ENCODE data around the gene OSBPL8.
"Not testable (repeated sequence)": the region's sequence is repeated elsewhere in the genome, so short reads cannot be mapped to it uniquely, and the experiment has no call there.

OSBPL8 gene

GRCh38 chr12:76529226-76529918 lies 30.2 kb downstream of the OSBPL8 start:
- no peak for DNase-seq (ENCODE audit: low read depth in 2 of 2)

DNA sequence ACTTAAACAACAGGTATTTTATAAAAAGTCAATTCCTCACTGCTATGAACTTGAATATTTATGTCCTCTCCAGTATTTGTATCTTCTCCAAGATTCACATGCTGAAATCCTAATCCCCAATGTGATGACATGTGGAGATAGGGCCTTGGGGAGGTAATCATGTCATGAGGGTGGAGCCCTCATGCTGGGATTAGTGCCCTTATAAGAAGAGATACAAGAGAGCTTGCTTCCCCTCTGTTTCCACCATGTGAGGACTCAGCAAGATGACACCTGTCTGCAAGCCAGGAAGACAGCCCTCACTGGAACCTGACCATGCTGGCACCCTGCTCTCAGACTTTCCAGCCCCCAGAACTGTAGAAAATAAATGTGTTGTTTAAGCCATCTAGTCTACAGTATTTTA lies 36.2 kb downstream of the OSBPL8 start:
- DNase-seq (ENCODE audit: low read depth in 2 of 2) = no peak

DNA sequence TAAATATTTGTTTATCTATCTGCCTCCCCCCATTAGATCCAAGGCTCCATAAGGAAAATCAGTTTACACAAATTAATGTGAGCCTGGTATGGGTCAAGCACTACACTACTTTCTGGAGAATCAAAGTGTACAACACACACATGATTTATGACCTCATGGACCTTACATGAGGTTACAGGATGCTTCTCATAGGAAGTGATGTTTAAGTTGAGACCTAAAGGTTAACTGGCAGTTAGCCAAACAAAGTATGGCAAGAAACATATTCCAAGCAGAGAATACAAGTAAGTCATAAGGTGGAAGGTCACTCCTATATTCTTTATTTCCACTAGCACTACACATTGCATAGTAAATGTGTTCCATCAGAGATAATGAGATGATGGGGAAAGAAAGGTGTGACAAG lies 39.2 kb downstream of the OSBPL8 start:
- DNase-seq (ENCODE audit: low read depth in 2 of 2) = no peak

GRCh38 chr12:76519538-76519937 lies 40.0 kb downstream of the OSBPL8 start:
- DNase-seq (ENCODE audit: low read depth in 2 of 2) = no peak

- no peak for DNase-seq (ENCODE audit: low read depth in 2 of 2)
These were observed 40.9 kb downstream of the OSBPL8 start for GRCh38 chr12:76518699-76519098.

DNA sequence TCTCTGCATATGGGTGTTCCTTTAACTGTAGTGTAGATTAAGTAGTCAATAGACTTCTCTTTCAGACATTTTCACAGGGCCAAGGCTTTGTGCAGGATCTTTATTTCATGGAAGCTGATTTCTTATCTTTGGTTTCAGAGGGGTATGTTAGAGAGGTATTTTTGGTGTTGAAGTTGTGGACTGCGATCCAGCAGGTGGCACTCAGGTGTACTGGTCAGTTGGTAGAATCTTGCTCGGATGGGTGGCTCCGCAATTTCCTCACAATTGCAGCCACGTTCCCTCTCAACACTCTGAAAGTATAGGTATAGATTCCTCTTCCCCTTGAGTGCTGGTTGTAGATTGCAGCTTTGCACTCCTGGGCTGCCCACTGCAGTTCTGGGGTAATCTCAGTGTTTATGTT lies 44.3 kb downstream of the OSBPL8 start:
- no peak for DNase-seq (ENCODE audit: low read depth in 2 of 2)

DNA sequence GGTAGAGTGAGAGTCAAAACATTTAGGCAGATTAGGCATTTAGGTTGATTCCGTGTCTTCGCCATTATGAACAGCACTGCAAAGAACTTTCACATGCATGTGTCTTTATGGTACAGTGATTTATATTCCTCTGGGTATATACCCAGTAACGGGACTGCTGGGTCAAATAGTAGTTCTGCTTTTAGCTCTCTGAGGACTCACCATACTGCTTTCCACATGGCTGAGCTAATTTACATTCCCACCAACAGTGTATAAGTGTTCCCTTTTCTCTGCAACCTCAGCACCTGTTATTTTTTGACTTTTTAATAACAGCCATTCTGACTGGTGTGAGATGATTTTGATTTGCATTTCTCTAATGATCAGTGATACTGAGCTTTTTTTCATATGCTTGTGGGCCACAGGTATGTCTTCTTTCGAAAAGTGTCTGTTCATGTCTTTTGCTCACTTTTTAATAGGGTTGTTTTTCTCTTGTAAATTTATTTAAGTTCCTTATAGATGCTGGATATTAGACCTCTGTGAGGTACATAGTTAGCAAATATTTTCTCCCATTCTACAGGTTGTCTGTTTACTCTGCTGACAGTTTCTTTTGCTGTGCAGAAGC lies 48.4 kb downstream of the OSBPL8 start:
- DNase-seq (ENCODE audit: low read depth in 2 of 2) = not testable (repeated sequence)

GRCh38 chr12:76508128-76508980 lies 51.2 kb downstream of the OSBPL8 start:
- no peak for DNase-seq (ENCODE audit: low read depth in 2 of 2)

DNA sequence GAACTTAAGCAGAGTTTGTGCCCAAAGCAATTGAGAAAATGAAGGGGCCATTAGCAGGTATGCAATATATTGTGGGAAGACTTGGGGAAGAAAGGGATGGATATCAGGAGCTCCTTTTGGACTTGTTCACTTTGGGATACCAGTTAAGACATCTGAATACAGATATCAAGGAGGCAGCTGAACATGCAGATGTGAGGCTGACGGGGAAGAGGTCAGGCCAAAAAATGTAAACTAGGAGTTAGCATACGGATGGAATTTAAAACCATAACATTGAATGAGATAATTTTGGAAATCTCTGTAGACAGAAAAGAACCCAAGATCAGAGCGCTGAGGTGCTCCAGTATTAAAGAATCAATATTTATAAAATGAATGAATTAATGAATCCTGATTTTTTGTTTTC lies 53.4 kb downstream of the OSBPL8 start:
- DNase-seq (ENCODE audit: low read depth in 2 of 2) = no peak

DNA sequence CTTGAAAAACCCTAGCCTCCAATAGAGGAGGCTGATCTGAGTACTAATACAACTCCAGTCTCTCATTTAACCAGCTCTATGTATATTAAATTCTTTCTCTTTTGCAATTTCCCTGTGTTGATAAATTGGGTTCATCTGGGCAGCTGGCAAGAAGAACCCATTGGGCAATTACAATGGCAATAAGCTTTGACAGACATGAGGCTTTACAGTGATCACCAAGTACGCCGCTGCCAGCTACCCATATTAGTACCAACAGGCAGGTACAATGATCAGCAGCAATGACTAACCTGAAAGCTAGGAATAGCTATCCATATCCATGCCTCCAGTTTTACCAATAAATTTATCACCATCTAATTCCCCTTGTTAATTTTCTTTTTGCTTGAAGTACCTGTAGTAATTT lies 54.5 kb downstream of the OSBPL8 start:
- no peak for DNase-seq (ENCODE audit: low read depth in 2 of 2)

DNA sequence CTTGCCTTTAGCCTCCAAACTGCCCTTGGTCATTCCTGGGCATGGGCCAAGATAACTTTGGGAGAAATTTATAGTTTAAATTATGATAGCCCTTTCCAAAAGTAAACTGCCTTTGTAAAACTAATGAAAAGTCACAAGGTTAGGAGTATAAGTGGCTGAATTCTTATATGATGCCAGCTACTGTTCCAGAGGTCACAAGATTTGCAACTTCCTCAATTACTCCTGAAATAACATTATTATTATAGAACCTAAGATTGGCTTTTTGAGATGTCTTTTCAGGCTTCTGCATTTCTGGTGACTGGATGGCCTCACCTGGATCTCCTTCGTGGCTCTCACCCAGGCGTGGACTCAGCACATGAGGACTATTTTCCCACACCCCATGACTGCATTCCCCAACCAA lies 55.0 kb downstream of the OSBPL8 start:
- DNase-seq (ENCODE audit: low read depth in 2 of 2) = no peak

- DNase-seq (ENCODE audit: low read depth in 2 of 2) = no peak
These were observed 55.6 kb downstream of the OSBPL8 start for GRCh38 chr12:76503957-76504356.

DNA sequence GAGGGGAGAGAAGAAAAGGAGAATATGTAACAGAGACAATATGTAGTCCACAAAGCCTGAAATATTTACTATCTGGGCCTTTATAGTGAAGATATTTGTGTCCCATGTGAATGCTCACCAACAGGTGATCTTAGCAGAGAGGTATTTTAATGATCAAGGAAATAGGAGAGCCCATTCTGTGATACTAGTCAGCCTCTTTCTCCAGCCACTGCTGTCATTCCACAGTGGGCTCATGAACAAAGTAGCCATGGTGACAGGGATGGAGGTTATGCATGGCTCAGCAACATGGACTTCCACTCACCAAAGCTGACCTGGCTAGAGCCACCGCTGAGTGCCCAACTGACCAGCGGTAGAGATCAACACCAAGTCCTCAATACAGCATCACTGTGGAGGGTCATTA lies 58.2 kb downstream of the OSBPL8 start:
- no peak for DNase-seq (ENCODE audit: low read depth in 2 of 2)

- not testable (repeated sequence) for DNase-seq (ENCODE audit: low read depth in 2 of 2)
These were observed 60.4 kb downstream of the OSBPL8 start for GRCh38 chr12:76499136-76499535.

DNA sequence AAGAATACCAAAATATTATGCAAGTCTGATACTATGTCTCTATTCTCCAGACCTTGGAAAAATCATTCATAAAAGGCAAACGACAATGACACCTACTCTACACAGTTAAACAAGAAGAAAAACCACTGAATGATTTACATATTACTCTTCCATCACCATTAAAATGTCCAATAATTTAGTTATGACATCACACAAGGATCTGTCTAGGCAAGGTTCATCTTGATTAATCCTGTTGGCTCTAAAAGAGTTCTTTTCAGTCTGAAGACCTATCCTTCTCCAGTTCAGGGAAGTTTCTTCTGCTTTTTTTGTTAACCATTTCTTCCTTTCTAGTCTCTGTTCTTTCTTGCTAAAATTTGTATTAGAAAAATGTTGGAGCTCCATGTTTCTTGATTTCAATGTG lies 64.0 kb downstream of the OSBPL8 start:
- DNase-seq (ENCODE audit: low read depth in 2 of 2) = no peak

DNA sequence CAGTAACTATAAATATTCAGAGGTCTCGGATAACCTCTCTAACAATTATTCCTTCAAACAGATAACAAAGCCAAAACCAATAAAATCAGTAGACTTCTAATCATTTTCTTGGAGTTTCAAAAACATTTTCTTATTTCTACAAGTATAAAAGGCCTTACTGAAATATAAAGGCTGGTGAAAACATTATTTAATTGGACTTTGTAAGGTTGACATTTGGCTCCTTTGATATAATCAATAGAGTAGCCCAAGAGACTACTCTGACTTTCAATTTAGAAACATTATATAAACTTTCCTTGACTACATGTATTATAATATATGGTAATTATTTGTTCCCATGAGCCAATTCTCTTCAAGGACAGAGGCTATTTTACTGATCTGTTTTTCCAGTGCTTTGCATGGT lies 68.3 kb downstream of the OSBPL8 start:
- no peak for DNase-seq (ENCODE audit: low read depth in 2 of 2)

- no peak for DNase-seq (ENCODE audit: low read depth in 2 of 2)
These were observed 68.8 kb downstream of the OSBPL8 start for GRCh38 chr12:76490763-76491162.

DNA sequence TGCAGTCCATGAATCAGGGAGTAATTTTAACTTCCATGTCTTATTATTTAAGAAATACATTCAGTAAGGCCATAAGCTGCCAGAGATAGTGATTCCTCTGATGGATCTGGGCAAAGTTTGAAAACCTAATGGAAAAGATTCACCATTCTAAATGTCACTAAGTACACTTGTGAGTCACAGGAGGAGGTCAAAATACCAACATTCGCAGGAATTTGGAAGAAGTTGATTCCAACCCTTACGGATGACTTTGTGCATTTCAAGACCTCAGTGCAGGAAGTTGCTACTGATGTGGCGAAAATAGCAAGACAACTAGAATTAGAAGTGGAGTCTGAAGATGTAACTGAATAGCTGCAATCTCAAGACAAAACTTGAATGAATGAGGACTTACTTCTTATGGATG lies 69.8 kb downstream of the OSBPL8 start:
- no peak for DNase-seq (ENCODE audit: low read depth in 2 of 2)

DNA sequence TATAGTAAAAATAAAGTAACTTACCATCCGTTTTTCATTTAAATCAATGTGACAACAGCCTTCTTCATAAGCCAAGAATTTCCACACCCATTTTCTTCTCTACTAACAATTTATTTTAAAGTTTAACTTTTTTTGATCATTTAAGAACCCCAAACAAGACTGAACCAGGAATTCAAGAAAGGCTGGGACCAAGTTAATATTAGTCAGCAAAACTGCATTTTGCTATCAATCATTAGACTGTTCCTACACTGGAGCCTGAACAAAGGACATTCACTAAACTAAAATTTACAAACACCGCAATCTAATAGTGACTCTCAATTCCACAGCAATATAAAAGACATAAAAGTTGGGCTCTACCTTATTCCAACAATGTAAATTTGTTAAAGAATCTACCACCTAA lies 73.6 kb downstream of the OSBPL8 start:
- no peak for DNase-seq (ENCODE audit: low read depth in 2 of 2)

DNA sequence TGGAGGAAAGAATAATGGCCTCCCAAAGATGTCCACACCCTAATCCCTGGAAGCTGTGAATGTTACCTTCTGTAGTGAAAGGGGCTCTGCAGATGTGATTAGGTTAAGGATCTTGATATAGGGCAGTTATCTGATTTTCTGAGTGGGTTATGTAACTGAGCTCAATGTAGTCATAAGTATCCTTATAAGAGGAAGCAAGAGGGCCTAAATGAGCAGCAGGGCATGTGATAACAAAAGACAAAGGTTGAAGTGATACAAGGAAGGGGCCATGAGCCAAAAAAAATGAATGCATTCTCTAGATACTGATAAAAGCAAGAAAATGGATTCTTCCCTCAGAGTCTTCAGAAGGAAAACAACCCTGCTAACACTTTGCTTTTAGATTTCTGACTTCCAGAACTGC lies 78.8 kb downstream of the OSBPL8 start:
- no peak for DNase-seq (ENCODE audit: low read depth in 2 of 2)

DNA sequence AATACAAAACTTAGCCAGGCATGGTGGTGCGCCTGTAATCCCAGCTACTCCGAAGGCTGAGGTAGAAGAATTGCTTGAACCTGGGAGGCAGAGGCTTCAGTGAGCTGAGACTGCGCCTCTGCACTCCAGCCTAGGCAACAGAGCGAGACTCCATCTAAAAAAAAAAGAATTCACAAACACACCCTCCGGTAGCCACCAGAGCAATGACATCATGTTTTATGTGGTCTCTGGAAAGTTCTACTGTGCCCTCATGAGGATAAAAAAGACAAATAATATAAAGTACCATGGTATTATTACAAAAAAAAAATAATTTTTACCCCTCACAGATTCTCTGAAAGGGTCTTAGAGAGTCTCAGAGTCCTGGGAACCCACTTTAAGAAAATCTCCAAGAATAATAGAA lies 81.5 kb downstream of the OSBPL8 start:
- no peak for DNase-seq (ENCODE audit: low read depth in 2 of 2)

GRCh38 chr12:76472862-76473261 lies 86.7 kb downstream of the OSBPL8 start:
- not testable (repeated sequence) for DNase-seq (ENCODE audit: low read depth in 2 of 2)

GRCh38 chr12:76471579-76471978 lies 88.0 kb downstream of the OSBPL8 start:
- DNase-seq (ENCODE audit: low read depth in 2 of 2) = no peak
